SH-SY5Y (cell line): ENCODE data around the gene FOXO1.

ENCODE experiments used
- GATA2 ChIP-seq: IDR thresholded peaks from 2 replicates; pipeline ENCODE4 v1.6.1; 2011; ENCODE audit warnings: mild to moderate bottlenecking, low read depth, low read length
- GATA3 ChIP-seq: IDR thresholded peaks from 2 replicates; pipeline ENCODE4 v1.6.1; 2011; ENCODE audit warnings: low read depth, mild to moderate bottlenecking, low read length, moderate library complexity

DNA sequence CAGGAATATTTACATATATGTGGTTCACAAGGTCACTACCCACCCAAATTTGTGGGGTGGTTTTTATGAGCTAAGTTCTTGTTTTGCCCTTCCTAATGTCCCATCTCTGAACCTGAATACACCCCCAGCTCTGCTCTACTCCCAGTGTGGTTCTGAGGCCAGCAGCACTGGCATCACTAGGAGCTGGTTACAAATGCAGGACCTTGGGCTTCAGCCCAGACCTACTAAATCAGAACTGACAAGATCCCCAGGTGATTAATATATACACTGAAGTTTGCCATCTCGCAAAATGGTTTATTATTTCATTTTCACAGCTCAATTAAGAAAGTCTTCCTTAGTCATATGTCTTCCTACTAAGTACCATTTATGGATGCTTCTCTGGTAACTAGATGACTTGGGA, 67.9 kb downstream of the FOXO1 start:
- TF ChIP-seq GATA2 (no peak), GATA3 (no peak)
